Psoas muscle (tissue), 8 donors: ENCODE results near the gene HOXB13. TPM values are rescaled to one million over a fixed set of nuclear protein-coding genes. Genes with fewer than 3 reads are reported as not detected.

Experiments
- ATAC-seq, 4 donors: fragments of 200-7000 bp; cut with Tn5 transposase; one replicate each; pipeline ENCODE4 v1.9.1; 2020; ENCODE audit warnings: moderate library complexity in 3 of 4, mild to moderate bottlenecking in 2 of 4
- DNase-seq, 2 donors: peaks; one replicate each; pipeline ENCODE4 v3.0.0-alpha.2; 2020
- H3K27ac ChIP-seq: fragments of 200-600 bp; one replicate; pipeline ENCODE4 v1.8.0; 2022
- H3K27me3 ChIP-seq, 3 donors: fragments of 200-600 bp in 1 of 3; one replicate each; pipeline versions ENCODE4 v1.6.1 to v1.8.0; 2013 to 2022; ENCODE audit warnings: low read length in 2 of 3, mild to moderate bottlenecking in 2 of 3, moderate library complexity in 1 of 3; ENCODE audit not compliant: insufficient read depth in 3 of 3
- H3K36me3 ChIP-seq, 2 donors: fragments of 200-600 bp in 1 of 2; one replicate each; pipeline versions ENCODE4 v1.6.1 to v1.8.0; 2013 to 2022; ENCODE audit warnings: low read depth in 1 of 2, mild to moderate bottlenecking in 1 of 2, moderate library complexity in 1 of 2; ENCODE audit not compliant: insufficient read depth in 1 of 2
- H3K4me1 ChIP-seq: fragments of 200-600 bp; one replicate; pipeline ENCODE4 v1.8.0; 2022
- H3K4me3 ChIP-seq: fragments of 200-600 bp; one replicate; pipeline ENCODE4 v1.8.0; 2022; ENCODE audit warnings: mild to moderate bottlenecking
- H3K9me3 ChIP-seq: fragments of 200-600 bp; one replicate; pipeline ENCODE4 v1.8.0; 2022
- CTCF ChIP-seq: fragments of 200-600 bp; IDR thresholded peaks from one replicate; pipeline ENCODE4 v1.8.0; 2022; ENCODE audit warnings: antibody characterized with exemption
- WGBS, 3 donors: extraction: QIAGEN DNeasy Blood & Tissue Kit; methylation state at CpG; one replicate each; pipeline versions ENCODE4 v1.1.6 to v1.1.7; 2013; 5-methylcytosine and 5-hydroxymethylcytosine counted together
- intact Hi-C, 2 donors: fragments of 100-400 bp; cut with DNase I; formaldehyde crosslinking; loops; one replicate each; pipeline versions ENCODE4 v1.11.0 to v1.14.2; 2022
- polyA plus RNA-seq, 3 donors: library from polyadenylated mRNA; stranded (reverse); fragments of 200-250 nt; gene quantifications; one replicate each; pipeline ENCODE4 v1.2.3, GENCODE V29; 2013
- total RNA-seq, 4 donors: library from RNA; stranded (reverse); fragmentation: NEBNext Ultra II Directional in 2 of 4; extraction: Animal tissue kit (Norgen Biotek cat#: 25700) in 2 of 4; gene quantifications; one replicate each; pipeline versions ENCODE4 v1.2.1 to v1.2.4, GENCODE V29; 2021 to 2023
- donor health status: healthy with polysubstance abuse.
- donor health status: DM: no; HTN: no; CAD: no; lungs with moderate emphysema.
- donor health status: Bipolar disorder and iron deficiency.
- donor health status: healthy.
- donor health status: DM: yes; HTN: yes; CAD: no.
- donor health status: DM: no; HTN: no; CAD: no.
- donor health status: DM: no; HTN: no; CAD: no.
- donor health status: DM: yes; HTN: yes; CAD: no.

HOXB13 gene
- total and polyA plus RNA-seq, 7 donors, result not detected

- H3K36me3 ChIP-seq, result no peaks in the 10 kb centered on the region
- DNase-seq (no peak), ATAC-seq (no peak)
- no peak overlapping the region for H3K27ac ChIP-seq
- intact Hi-C loops, result loop anchor here in 1 of 2 donors (5.0 kb wide), 1 partner anchor 65 kb away; no protein-coding TSS in a partner anchor
- 32 to 47% (median 39%) methylated on average over 9 of the region's 9 CpGs for WGBS, 3 donors
- no peaks in the 10 kb centered on the region for H3K9me3 ChIP-seq
- no peak for TF ChIP-seq CTCF
- H3K27me3 ChIP-seq, result peaks cover 4 to 97% (median 46%) of the 10 kb centered on the region in 3 donors
- peaks cover 13% of the 10 kb centered on the region for H3K4me1 ChIP-seq
- H3K4me3 ChIP-seq, result no peak overlapping the region
These were observed 955 bp downstream of the HOXB13 start for GRCh38 chr17:48727415-48728175.

- DNase-seq (no peak), ATAC-seq (no peak)
- no peak overlapping the region for H3K27ac ChIP-seq
- 7 to 14% (median 10%) methylated on average over 20 of the region's 20 CpGs for WGBS, 3 donors
- H3K4me3 ChIP-seq, result no peak overlapping the region
- no peak for TF ChIP-seq CTCF
- no peaks in the 10 kb centered on the region for H3K9me3 ChIP-seq
- H3K36me3 ChIP-seq, result no peaks in the 10 kb centered on the region
- peaks cover 4 to 97% (median 50%) of the 10 kb centered on the region in 3 donors for H3K27me3 ChIP-seq
- H3K4me1 ChIP-seq, result peaks cover 13% of the 10 kb centered on the region
- intact Hi-C loops, result loop anchor here in 1 of 2 donors (5.0 kb wide), 1 partner anchor 65 kb away; no protein-coding TSS in a partner anchor
These were observed 1.6 kb downstream of the HOXB13 start for GRCh38 chr17:48726916-48727286.

- no peak overlapping the region for H3K27ac ChIP-seq
- intact Hi-C loops, result loop anchor here in 1 of 2 donors (5.0 kb wide), 1 partner anchor 66 kb away; no protein-coding TSS in a partner anchor
- H3K4me1 ChIP-seq, result peaks cover 13% of the 10 kb centered on the region
- TF ChIP-seq CTCF, result no peak
- H3K4me3 ChIP-seq, result no peak overlapping the region
- no peaks in the 10 kb centered on the region for H3K36me3 ChIP-seq
- ATAC-seq (no peak), DNase-seq (no peak)
- H3K27me3 ChIP-seq, result peaks cover 4 to 97% (median 51%) of the 10 kb centered on the region in 3 donors
- H3K9me3 ChIP-seq, result no peaks in the 10 kb centered on the region
- 14 to 17% (median 17%) methylated on average over 19 to 20 of the region's 20 CpGs for WGBS, 3 donors
These were observed 2.2 kb downstream of the HOXB13 start for GRCh38 chr17:48726114-48726915.

GRCh38 chr17:48725288-48726064 is 3.1 kb downstream of the HOXB13 start:
- TF ChIP-seq CTCF, result no peak
- Histone ChIP-seq H3K4me3 (no peak overlapping the region), H3K9me3 (no peaks in the 10 kb centered on the region), H3K36me3 (no peaks in the 10 kb centered on the region), H3K27ac (no peak overlapping the region), H3K4me1 (peaks cover 13% of the 10 kb centered on the region), H3K27me3 (peaks cover 6 to 99% (median 57%) of the 10 kb centered on the region in 3 donors)
- intact Hi-C loops, result loop anchor here in 1 of 2 donors (5.0 kb wide), 1 partner anchor 67 kb away; no protein-coding TSS in a partner anchor
- ATAC-seq (no peak), DNase-seq (no peak)
- 4 to 6% (median 5%) methylated on average over 37 to 38 of the region's 38 CpGs for WGBS, 3 donors
